GM23338 (cell line): ENCODE data around the gene BBS4.

ENCODE experiments used
- CREB1 ChIP-seq: fragments of 250-450 bp; sonication (Bioruptor Pico); IDR thresholded peaks from 2 replicates; pipeline ENCODE4 v1.5.0; 2020; ENCODE audit warnings: low read depth, mild to moderate bottlenecking, moderate library complexity
- EZH2 ChIP-seq: fragments of 200-600 bp; sonication (generic); IDR thresholded peaks from one replicate; pipeline ENCODE4 v1.8.0; 2017; ENCODE audit warnings: antibody characterized with exemption, mild to moderate bottlenecking, low read depth; ENCODE audit not compliant: unreplicated experiment
- TF ChIP-seq, protein P1 (sequence below), 2 experiments: fragments of 200-600 bp in 1 of 2; sonication (generic) in 1 of 2; conservative IDR thresholded peaks; 2 replicates each; pipeline versions ENCODE4 v1.5.1 to v1.6.1; 2016 to 2017; ENCODE audit warnings: antibody characterized with exemption in 2 of 2, low read depth in 2 of 2, mild to moderate bottlenecking in 2 of 2, moderate library complexity in 1 of 2
- TF ChIP-seq, protein P2 (sequence below): IDR thresholded peaks from one replicate; pipeline ENCODE4 v1.6.1; 2018; ENCODE audit warnings: antibody characterized with exemption; ENCODE audit not compliant: unreplicated experiment

DNA sequence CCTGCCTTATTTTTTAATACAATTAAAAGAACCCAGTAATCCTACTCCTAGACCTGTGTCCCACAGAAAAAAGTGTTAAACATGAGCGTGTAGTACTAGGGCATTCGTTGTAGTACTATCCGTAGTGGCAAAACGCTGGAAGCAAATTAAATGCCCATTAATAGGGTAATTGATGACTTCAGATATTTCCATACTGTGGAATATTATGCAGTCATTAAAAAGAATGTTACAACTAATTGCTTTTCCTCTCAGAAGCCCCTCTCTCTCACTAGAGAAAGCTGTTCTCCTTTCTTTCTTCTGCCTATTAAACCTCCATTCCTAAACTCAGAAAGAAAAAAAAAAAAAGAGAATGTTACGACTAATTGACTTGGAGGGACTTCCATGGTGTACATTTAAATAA, 2.7 kb downstream of the BBS4 start:
- TF ChIP-seq CREB1 (CRISPR knock-in tag) (no peak), EZH2 (no peak)
- TF ChIP-seq, protein P1, sequence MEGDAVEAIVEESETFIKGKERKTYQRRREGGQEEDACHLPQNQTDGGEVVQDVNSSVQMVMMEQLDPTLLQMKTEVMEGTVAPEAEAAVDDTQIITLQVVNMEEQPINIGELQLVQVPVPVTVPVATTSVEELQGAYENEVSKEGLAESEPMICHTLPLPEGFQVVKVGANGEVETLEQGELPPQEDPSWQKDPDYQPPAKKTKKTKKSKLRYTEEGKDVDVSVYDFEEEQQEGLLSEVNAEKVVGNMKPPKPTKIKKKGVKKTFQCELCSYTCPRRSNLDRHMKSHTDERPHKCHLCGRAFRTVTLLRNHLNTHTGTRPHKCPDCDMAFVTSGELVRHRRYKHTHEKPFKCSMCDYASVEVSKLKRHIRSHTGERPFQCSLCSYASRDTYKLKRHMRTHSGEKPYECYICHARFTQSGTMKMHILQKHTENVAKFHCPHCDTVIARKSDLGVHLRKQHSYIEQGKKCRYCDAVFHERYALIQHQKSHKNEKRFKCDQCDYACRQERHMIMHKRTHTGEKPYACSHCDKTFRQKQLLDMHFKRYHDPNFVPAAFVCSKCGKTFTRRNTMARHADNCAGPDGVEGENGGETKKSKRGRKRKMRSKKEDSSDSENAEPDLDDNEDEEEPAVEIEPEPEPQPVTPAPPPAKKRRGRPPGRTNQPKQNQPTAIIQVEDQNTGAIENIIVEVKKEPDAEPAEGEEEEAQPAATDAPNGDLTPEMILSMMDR (conservative IDR thresholded peaks at IDR 0.05; ENCODE audit: low read depth in 2 of 2), result no peak
- TF ChIP-seq, protein P2, sequence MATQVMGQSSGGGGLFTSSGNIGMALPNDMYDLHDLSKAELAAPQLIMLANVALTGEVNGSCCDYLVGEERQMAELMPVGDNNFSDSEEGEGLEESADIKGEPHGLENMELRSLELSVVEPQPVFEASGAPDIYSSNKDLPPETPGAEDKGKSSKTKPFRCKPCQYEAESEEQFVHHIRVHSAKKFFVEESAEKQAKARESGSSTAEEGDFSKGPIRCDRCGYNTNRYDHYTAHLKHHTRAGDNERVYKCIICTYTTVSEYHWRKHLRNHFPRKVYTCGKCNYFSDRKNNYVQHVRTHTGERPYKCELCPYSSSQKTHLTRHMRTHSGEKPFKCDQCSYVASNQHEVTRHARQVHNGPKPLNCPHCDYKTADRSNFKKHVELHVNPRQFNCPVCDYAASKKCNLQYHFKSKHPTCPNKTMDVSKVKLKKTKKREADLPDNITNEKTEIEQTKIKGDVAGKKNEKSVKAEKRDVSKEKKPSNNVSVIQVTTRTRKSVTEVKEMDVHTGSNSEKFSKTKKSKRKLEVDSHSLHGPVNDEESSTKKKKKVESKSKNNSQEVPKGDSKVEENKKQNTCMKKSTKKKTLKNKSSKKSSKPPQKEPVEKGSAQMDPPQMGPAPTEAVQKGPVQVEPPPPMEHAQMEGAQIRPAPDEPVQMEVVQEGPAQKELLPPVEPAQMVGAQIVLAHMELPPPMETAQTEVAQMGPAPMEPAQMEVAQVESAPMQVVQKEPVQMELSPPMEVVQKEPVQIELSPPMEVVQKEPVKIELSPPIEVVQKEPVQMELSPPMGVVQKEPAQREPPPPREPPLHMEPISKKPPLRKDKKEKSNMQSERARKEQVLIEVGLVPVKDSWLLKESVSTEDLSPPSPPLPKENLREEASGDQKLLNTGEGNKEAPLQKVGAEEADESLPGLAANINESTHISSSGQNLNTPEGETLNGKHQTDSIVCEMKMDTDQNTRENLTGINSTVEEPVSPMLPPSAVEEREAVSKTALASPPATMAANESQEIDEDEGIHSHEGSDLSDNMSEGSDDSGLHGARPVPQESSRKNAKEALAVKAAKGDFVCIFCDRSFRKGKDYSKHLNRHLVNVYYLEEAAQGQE, result no peak
